B cell (primary cell): ENCODE data around the gene PODXL. TPM values are rescaled to one million over a fixed set of nuclear protein-coding genes. Genes with fewer than 3 reads are reported as not detected.

ENCODE experiments used
- ATAC-seq: fragments of 200-7000 bp; cut with Tn5 transposase; one replicate; pipeline ENCODE4 v1.10.0; 2021; ENCODE audit warnings: low read depth, mild to moderate bottlenecking, moderate number of reproducible peaks, moderate library complexity
- CTCF ChIA-PET: fragments of 350-600 bp; sonication (Branson Sonifier 250); formaldehyde crosslinking; loops from one replicate; lab custom pipeline; 2021; ENCODE audit warnings: antibody characterized with exemption, inconsistent platforms; lab: Charles Lee
- POLR2A ChIA-PET: fragments of 350-600 bp; sonication (Branson Sonifier 250); formaldehyde crosslinking; loops from one replicate; lab custom pipeline; 2021; ENCODE audit warnings: antibody characterized with exemption; lab: Charles Lee
- DNase-seq: peaks from one replicate; pipeline ENCODE4 v3.0.0; 2013
- H2AFZ ChIP-seq: 2 replicates; pipeline ENCODE4 v1.6.1; 2012; ENCODE audit warnings: mild to moderate bottlenecking, low read depth, low read length; ENCODE audit not compliant: insufficient read depth, poor library complexity, severe bottlenecking
- H3K27ac ChIP-seq, 2 donors: 1 replicate in 1 of 2; 2 replicates in 1 of 2; pipeline ENCODE4 v1.5.1; 2012 to 2013; ENCODE audit warnings: low read length in 2 of 2, mild to moderate bottlenecking in 2 of 2, moderate library complexity in 1 of 2
- H3K27me3 ChIP-seq, 4 experiments: fragments of 200-600 bp in 1 of 4; sonication (generic) in 1 of 4; replicated peaks in 1 of 4; 1 replicate in 2 of 4; 2 replicates in 2 of 4; pipeline versions ENCODE4 v1.6.1 to v1.7.0; 2013 to 2016; ENCODE audit warnings: low read length in 3 of 4, mild to moderate bottlenecking in 2 of 4, mixed read lengths in 1 of 4, moderate library complexity in 1 of 4; ENCODE audit not compliant: insufficient read depth in 4 of 4, control insufficient read depth in 3 of 4; ENCODE audit errors: control extremely low read depth in 1 of 4
- H3K36me3 ChIP-seq, 2 experiments: replicated peaks in 1 of 2; 1 replicate in 1 of 2; 2 replicates in 1 of 2; pipeline versions ENCODE4 v1.6.1 to v1.7.1; 2013; ENCODE audit warnings: low read length in 1 of 2; ENCODE audit not compliant: insufficient read depth in 2 of 2, control insufficient read depth in 1 of 2; ENCODE audit errors: control extremely low read depth in 1 of 2, extremely low read depth in 1 of 2
- H3K4me1 ChIP-seq, 2 donors: fragments of 200-600 bp in 1 of 2; sonication (generic) in 1 of 2; 1 replicate in 1 of 2; 2 replicates in 1 of 2; pipeline versions ENCODE4 v1.5.1 to v1.6.1; 2013 to 2017; ENCODE audit warnings: low read length in 2 of 2; ENCODE audit not compliant: control insufficient read depth in 2 of 2, insufficient read depth in 2 of 2
- H3K4me2 ChIP-seq: replicated peaks from 2 replicates; pipeline ENCODE3; 2012; ENCODE audit warnings: mild to moderate bottlenecking, low read depth, low read length; ENCODE audit not compliant: poor library complexity, severe bottlenecking
- H3K4me3 ChIP-seq, 5 experiments: fragments of 200-600 bp in 1 of 5; sonication (generic) in 1 of 5; 1 replicate in 3 of 5; 2 replicates in 2 of 5; pipeline versions ENCODE4 v1.5.1 to v1.7.0; 2011 to 2016; ENCODE audit warnings: low read length in 4 of 5, mild to moderate bottlenecking in 4 of 5, low read depth in 2 of 5, control low read depth in 1 of 5, moderate library complexity in 1 of 5; ENCODE audit not compliant: insufficient read depth in 1 of 5; ENCODE audit errors: control extremely low read depth in 1 of 5, extremely low read depth in 1 of 5
- H3K79me2 ChIP-seq: fragments of 200-600 bp; sonication (generic); one replicate; pipeline ENCODE4 v1.6.0; 2016; ENCODE audit warnings: low read length; ENCODE audit not compliant: control insufficient read depth, insufficient read depth
- H3K9ac ChIP-seq: fragments of 200-600 bp; sonication (generic); 2 replicates; pipeline ENCODE4 v1.6.1; 2017; ENCODE audit warnings: mild to moderate bottlenecking, low read length, moderate library complexity
- H3K9me3 ChIP-seq, 3 donors: one replicate each; pipeline versions ENCODE4 v1.6.1 to v1.7.1; 2013; ENCODE audit warnings: low read length in 2 of 3; ENCODE audit not compliant: control insufficient read depth in 2 of 3, insufficient read depth in 1 of 3; ENCODE audit errors: control extremely low read depth in 1 of 3
- H4K20me1 ChIP-seq: 2 replicates; pipeline ENCODE4 v1.6.0; 2012; ENCODE audit warnings: mild to moderate bottlenecking, low read length; ENCODE audit not compliant: insufficient read depth, control insufficient read depth, poor library complexity, severe bottlenecking
- H3K27ac Mint-ChIP-seq: one replicate; pipeline ENCODE4 v1.8.0; 2021; ENCODE audit warnings: mixed read lengths
- H3K27me3 Mint-ChIP-seq: one replicate; pipeline ENCODE4 v1.8.0; 2021; ENCODE audit warnings: mixed read lengths
- H3K4me1 Mint-ChIP-seq: one replicate; pipeline ENCODE4 v1.8.0; 2021; ENCODE audit warnings: mixed read lengths
- H3K4me3 Mint-ChIP-seq: one replicate; pipeline ENCODE4 v1.8.0; 2021; ENCODE audit warnings: mixed read lengths
- H3K9me3 Mint-ChIP-seq: one replicate; pipeline ENCODE4 v1.8.0; 2022; ENCODE audit warnings: mixed read lengths; ENCODE audit not compliant: insufficient read depth
- EZH2 ChIP-seq: IDR thresholded peaks from 2 replicates; pipeline ENCODE4 v1.6.1; 2012; ENCODE audit warnings: borderline replicate concordance, low read depth, mild to moderate bottlenecking, moderate library complexity, low read length; ENCODE audit not compliant: insufficient read depth, poor library complexity, severe bottlenecking
- WGBS: methylation state at CpG from one replicate; pipeline ENCODE4 v1.1.5; 2013; ENCODE audit warnings: missing lambda C conversion rate; ENCODE audit not compliant: insufficient coverage; 5-methylcytosine and 5-hydroxymethylcytosine counted together
- intact Hi-C: fragments of 100-400 bp; cut with micrococcal nuclease; formaldehyde crosslinking; loops from one replicate; pipeline ENCODE4 v1.10.0; 2022
- polyA plus RNA-seq: library from polyadenylated mRNA; depleted of rRNA; stranded (reverse); fragments of >200 nt; gene quantifications from 2 replicates; pipeline ENCODE4 v1.2.3, GENCODE V29; 2012
- total RNA-seq, 2 donors: library from RNA; stranded (reverse); fragments of 120-200 nt in 1 of 2; gene quantifications; 1 replicate in 1 of 2; 2 replicates in 1 of 2; pipeline versions ENCODE4 v1.2.3 to v1.2.4, GENCODE V29; 2013 to 2022
- TF ChIP-seq, protein P1 (sequence below): fragments of 200-600 bp; IDR thresholded peaks from one replicate; pipeline ENCODE4 v1.8.0; 2022; ENCODE audit warnings: antibody characterized with exemption, mild to moderate bottlenecking

Gene PODXL
- total and polyA plus RNA-seq, 2 donors (not counting 1 experiment from before 2014, with no cell fraction given), result 1.5 to 5.8 TPM

DNA sequence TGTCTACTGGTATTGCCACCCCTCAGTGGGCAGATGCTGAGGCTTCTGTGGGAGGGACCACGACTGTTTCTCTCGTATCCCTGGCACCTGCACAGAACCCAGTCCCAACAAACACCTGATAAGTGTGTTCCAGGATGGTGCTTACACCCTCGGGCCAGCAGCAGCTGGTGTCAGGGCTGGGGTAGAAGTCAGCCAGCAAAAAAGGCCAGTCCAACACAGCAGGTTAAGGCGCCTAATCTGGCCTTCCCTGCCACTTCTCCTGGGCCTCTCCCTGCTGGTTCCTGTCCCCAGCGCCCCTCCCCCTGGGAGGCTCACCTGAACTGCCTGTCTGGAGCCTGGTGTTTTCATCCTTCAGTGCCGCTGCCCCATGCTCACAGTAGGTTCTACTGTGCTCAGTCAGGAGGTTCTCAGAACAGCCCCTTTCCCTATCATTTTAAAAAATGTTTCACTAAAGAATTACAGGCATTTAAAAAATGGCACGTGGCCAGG is 20.0 kb downstream of the PODXL start:
- WGBS, result 95% methylated on average over 5 of the region's 7 CpGs
- POLR2A ChIA-PET, result no interaction called here
- CTCF ChIA-PET, result interaction anchor here (1.0 kb wide), 1 partner anchor 10 kb away, joined by 4 read pairs; no protein-coding TSS in a partner anchor
- H3K27me3 ChIP-seq, result no peaks in the 10 kb centered on the region
- H4K20me1 ChIP-seq, result no peaks in the 10 kb centered on the region
- Mint-ChIP-seq H3K27me3 (no peaks in the 10 kb centered on the region), H3K27ac (no peak overlapping the region), H3K4me3 (no peak overlapping the region), H3K9me3 (no peaks in the 10 kb centered on the region), H3K4me1 (no peaks in the 10 kb centered on the region)
- H2AFZ ChIP-seq, result no peak overlapping the region
- TF ChIP-seq, protein P1, sequence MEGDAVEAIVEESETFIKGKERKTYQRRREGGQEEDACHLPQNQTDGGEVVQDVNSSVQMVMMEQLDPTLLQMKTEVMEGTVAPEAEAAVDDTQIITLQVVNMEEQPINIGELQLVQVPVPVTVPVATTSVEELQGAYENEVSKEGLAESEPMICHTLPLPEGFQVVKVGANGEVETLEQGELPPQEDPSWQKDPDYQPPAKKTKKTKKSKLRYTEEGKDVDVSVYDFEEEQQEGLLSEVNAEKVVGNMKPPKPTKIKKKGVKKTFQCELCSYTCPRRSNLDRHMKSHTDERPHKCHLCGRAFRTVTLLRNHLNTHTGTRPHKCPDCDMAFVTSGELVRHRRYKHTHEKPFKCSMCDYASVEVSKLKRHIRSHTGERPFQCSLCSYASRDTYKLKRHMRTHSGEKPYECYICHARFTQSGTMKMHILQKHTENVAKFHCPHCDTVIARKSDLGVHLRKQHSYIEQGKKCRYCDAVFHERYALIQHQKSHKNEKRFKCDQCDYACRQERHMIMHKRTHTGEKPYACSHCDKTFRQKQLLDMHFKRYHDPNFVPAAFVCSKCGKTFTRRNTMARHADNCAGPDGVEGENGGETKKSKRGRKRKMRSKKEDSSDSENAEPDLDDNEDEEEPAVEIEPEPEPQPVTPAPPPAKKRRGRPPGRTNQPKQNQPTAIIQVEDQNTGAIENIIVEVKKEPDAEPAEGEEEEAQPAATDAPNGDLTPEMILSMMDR, result no peak
- TF ChIP-seq EZH2, result no peak
- H3K36me3 ChIP-seq, result no peaks in the 10 kb centered on the region
- DNase-seq (no peak), ATAC-seq (no peak)
- H3K27ac ChIP-seq, result no peak overlapping the region
- no peak overlapping the region for H3K4me3 ChIP-seq
- intact Hi-C loops, result no loop called here
- H3K4me2 ChIP-seq, result no peak overlapping the region
- H3K4me1 ChIP-seq, result no peaks in the 10 kb centered on the region
- no peaks in the 10 kb centered on the region for H3K9me3 ChIP-seq
- no peak overlapping the region for H3K9ac ChIP-seq
- no peaks in the 10 kb centered on the region for H3K79me2 ChIP-seq

DNA sequence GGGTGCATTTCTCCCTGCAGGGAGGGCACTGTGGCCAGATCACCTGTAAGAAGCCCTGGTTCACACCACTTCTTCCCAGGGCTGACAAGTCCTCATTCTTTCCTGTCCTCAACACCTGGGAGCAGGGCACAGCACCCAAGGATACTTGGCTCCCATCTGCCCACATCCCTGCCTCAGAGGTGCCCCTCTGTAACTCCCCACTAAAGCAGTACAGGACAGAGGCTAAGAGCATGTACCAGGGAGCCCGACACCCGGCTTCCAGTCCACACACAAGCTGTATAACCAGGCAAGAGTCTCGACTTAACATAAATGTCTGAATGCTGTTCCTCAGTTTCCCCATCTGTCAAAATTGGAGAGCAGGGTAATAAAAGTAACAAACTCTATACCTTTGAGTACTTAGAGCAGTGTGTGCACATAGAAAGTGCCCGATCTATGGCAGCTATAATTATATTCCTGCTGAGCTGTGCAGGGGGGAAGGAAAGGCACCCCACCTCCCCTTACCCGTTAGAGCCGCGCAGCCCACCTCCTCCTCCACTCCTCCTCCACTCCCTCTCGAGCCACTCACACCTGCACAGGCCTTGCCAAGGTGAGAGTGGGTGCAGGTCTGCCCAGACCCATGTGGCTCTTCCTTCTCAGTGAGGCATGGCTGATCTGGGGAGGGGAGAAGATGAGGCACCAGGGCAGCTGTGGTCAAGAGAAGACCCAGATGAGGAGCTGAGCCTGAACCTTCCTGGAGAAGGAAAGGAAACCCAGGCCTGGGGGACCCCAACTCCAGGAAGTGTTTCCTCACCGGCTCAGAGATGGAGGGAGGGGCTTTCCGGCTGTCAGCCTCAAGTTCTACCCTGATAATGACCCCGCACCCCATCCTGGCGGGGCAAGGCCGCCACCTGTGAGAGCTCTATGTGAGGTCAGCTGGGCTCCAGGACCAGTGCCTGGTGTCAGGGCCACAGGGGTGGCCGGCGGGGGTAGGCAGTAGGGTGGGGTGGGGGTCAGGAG is 22.6 kb downstream of the PODXL start:
- no peaks in the 10 kb centered on the region for H3K36me3 ChIP-seq
- H4K20me1 ChIP-seq, result no peaks in the 10 kb centered on the region
- TF ChIP-seq EZH2, result no peak
- TF ChIP-seq, protein P1, result no peak
- no peak overlapping the region for H3K4me3 ChIP-seq
- H3K4me2 ChIP-seq, result no peak overlapping the region
- POLR2A ChIA-PET, result no interaction called here
- CTCF ChIA-PET, result interaction anchor here (1.3 kb wide), 1 partner anchor 27 kb away, joined by 3 read pairs; no protein-coding TSS in a partner anchor
- no peaks in the 10 kb centered on the region for H3K9me3 Mint-ChIP-seq
- ATAC-seq (no peak), DNase-seq (no peak)
- H3K27ac ChIP-seq, result no peak overlapping the region
- intact Hi-C loops, result no loop called here
- no peak overlapping the region for H3K9ac ChIP-seq
- H3K27me3 Mint-ChIP-seq, result no peaks in the 10 kb centered on the region
- H3K4me1 Mint-ChIP-seq, result no peaks in the 10 kb centered on the region
- no peaks in the 10 kb centered on the region for H3K79me2 ChIP-seq
- no peak overlapping the region for H2AFZ ChIP-seq
- WGBS, result 90% methylated on average over 4 of the region's 15 CpGs
- H3K27me3 ChIP-seq, result no peaks in the 10 kb centered on the region
- no peak overlapping the region for H3K4me3 Mint-ChIP-seq
- no peaks in the 10 kb centered on the region for H3K9me3 ChIP-seq
- H3K4me1 ChIP-seq, result no peaks in the 10 kb centered on the region
- no peak overlapping the region for H3K27ac Mint-ChIP-seq
